MG63 (cell line): ENCODE measurements around the gene MATN4. TPM values are rescaled to one million over a fixed set of nuclear protein-coding genes. Genes with fewer than 3 reads are reported as not detected.
"Not testable (repeated sequence)": the region's sequence is repeated elsewhere in the genome, so short reads cannot be mapped to it uniquely, and the experiment has no call there.

ENCODE experiments used
- DNase-seq: peaks from one replicate; pipeline ENCODE4 v3.0.0-alpha.2; 2020
- H3K27me3 ChIP-seq: fragments of 250-450 bp; sonication (Bioruptor Pico); 2 replicates; pipeline ENCODE4 v1.5.1; 2020; ENCODE audit warnings: mild to moderate bottlenecking, moderate library complexity
- H3K36me3 ChIP-seq: fragments of 250-450 bp; sonication (Bioruptor Pico); 2 replicates; pipeline ENCODE4 v1.5.1; 2020; ENCODE audit warnings: mild to moderate bottlenecking, moderate library complexity
- H3K4me3 ChIP-seq: fragments of 250-450 bp; sonication (Bioruptor Pico); 2 replicates; pipeline ENCODE4 v1.5.1; 2020; ENCODE audit warnings: mild to moderate bottlenecking, moderate library complexity
- H3K9me3 ChIP-seq: fragments of 250-450 bp; sonication (Bioruptor Pico); 2 replicates; pipeline ENCODE4 v1.5.1; 2020; ENCODE audit warnings: mild to moderate bottlenecking, moderate library complexity
- total RNA-seq: library from RNA; depleted of rRNA; stranded (reverse); fragments of >200 nt; shearing (Covaris generic); gene quantifications from 2 replicates; pipeline ENCODE4 v1.2.3, GENCODE V29; 2014; ENCODE audit warnings: low replicate concordance; rRNA removed

MATN4 gene, protein sequence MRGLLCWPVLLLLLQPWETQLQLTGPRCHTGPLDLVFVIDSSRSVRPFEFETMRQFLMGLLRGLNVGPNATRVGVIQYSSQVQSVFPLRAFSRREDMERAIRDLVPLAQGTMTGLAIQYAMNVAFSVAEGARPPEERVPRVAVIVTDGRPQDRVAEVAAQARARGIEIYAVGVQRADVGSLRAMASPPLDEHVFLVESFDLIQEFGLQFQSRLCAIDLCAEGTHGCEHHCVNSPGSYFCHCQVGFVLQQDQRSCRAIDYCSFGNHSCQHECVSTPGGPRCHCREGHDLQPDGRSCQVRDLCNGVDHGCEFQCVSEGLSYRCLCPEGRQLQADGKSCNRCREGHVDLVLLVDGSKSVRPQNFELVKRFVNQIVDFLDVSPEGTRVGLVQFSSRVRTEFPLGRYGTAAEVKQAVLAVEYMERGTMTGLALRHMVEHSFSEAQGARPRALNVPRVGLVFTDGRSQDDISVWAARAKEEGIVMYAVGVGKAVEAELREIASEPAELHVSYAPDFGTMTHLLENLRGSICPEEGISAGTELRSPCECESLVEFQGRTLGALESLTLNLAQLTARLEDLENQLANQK
- total RNA-seq, result not detected in 2 replicates

- DNase-seq, result no peak
- Histone ChIP-seq H3K9me3 (no peaks in the 10 kb centered on the region), H3K27me3 (no peaks in the 10 kb centered on the region), H3K36me3 (no peaks in the 10 kb centered on the region), H3K4me3 (no peak within 1 kb of the TSS)
Observed at GRCh38 chr20:45308117-45308778, at the start of gene MATN4. MATN4 (minus strand) TSS chr20:45308299; CDS start chr20:45305582, 2,717 bp downstream.

GRCh38 chr20:45355209-45356084, 47.3 kb upstream of the MATN4 start:
- Histone ChIP-seq H3K4me3 (peak overlapping the region; percentile 9), H3K9me3 (no peaks in the 10 kb centered on the region), H3K27me3 (no peaks in the 10 kb centered on the region), H3K36me3 (no peaks in the 10 kb centered on the region)
- peak; percentile 66 for DNase-seq

DNA sequence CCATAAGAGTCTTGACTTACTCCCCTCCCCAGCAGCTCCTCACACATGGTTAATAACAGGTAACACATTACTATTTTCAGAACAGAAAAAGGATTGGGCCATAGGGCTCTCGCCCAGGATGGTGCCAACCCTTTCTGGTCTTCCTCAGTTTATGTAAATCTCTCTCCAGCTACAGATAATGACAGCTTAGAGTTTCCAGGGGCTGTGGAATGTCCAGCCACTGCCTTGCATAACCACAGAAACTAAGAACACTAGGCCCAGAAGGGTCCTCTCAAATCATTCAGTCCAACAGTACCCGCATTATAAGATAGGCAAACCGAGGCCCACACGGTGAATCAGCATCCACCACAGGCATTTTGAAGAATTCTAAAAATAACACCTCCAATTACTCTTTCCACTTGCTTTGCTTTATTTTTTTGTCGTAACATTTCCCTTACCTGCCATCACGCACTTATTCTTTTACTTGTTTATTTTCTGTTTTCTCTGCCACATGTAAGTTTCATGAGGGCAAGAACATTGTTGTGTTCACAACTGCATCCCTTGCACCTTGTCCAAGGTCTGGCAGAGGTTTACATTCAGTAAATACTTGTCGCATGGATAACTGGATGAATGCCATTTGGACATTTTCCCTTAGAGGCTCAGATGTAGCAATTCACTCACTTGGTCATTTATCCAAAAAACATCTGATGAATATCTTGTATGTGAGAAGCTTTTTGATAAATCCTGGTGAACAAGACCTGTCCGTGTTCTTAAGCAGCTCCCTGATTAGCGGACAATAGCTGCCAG, 46.5 kb upstream of the MATN4 start:
- Histone ChIP-seq H3K9me3 (no peaks in the 10 kb centered on the region), H3K36me3 (no peaks in the 10 kb centered on the region), H3K4me3 (peak overlapping the region; percentile 9), H3K27me3 (no peaks in the 10 kb centered on the region)
- no peak for DNase-seq

DNA sequence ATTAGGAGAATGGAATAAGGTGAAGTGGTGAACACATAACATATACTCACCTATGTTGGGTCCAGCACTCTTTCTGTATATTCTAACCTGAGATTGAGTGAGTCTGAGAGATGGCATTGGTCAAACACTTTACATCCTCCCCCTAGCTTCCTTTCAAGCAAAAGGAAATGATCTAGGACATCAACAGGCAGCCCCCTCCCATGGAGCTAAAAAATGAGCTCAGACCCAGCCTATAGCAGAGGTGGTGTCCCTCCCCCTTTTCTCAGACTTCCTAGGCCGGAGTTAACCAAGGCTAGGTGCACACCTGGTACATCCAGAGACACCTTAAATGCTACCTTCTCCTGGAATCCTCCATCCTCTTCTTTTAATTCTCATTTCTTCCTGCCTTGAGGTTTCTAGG, 45.6 kb upstream of the MATN4 start:
- no peak for DNase-seq
- no peak overlapping the region for H3K4me3 ChIP-seq
- no peaks in the 10 kb centered on the region for H3K27me3 ChIP-seq
- H3K36me3 ChIP-seq, result no peaks in the 10 kb centered on the region
- H3K9me3 ChIP-seq, result no peaks in the 10 kb centered on the region

GRCh38 chr20:45352729-45353128, 44.6 kb upstream of the MATN4 start:
- Histone ChIP-seq H3K36me3 (no peaks in the 10 kb centered on the region; the same call in 1 of the 2 replicates), H3K9me3 (no peaks in the 10 kb centered on the region), H3K27me3 (no peaks in the 10 kb centered on the region), H3K4me3 (no peak overlapping the region)
- no peak for DNase-seq

DNA sequence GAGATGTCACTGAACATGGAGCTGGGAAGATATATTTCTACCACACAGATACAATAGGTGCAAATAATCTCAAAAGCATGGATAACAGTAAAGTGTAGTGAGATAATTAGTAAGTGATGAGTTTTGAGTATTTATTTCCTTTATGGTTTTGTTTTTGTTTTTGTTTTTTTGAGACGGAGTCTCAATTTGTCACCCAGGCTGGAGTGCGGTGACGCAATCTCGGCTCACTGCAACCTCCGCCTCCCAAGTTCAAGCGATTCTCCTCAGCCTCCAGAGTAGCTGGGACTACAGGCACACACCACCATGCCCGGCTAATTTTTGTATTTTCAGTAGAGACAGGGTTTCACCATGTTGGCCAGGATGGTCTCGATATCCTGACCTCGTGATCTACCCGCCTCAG, 42.7 kb upstream of the MATN4 start:
- H3K9me3 ChIP-seq, H3K27me3 ChIP-seq, DNase-seq, H3K4me3 ChIP-seq: not testable (repeated sequence)
- H3K36me3 ChIP-seq, result peaks cover 18% of the 10 kb centered on the region

GRCh38 chr20:45350217-45350616, 42.1 kb upstream of the MATN4 start:
- no peak overlapping the region for H3K4me3 ChIP-seq
- H3K27me3 ChIP-seq, result no peaks in the 10 kb centered on the region
- H3K36me3 ChIP-seq, result peaks cover 23% of the 10 kb centered on the region
- DNase-seq, result no peak
- H3K9me3 ChIP-seq, result no peaks in the 10 kb centered on the region

GRCh38 chr20:45347936-45348778, 40.1 kb upstream of the MATN4 start, which contains the start of gene SDC4:
SDC4 (minus strand) TSS chr20:45348424; CDS start chr20:45348384, 40 bp downstream.
- Histone ChIP-seq H3K9me3 (no peaks in the 10 kb centered on the region), H3K36me3 (peaks cover 42% of the 10 kb centered on the region), H3K27me3 (no peaks in the 10 kb centered on the region), H3K4me3 (peak within 1 kb of the TSS; percentile 95)
- peak; percentile 87 for DNase-seq

DNA sequence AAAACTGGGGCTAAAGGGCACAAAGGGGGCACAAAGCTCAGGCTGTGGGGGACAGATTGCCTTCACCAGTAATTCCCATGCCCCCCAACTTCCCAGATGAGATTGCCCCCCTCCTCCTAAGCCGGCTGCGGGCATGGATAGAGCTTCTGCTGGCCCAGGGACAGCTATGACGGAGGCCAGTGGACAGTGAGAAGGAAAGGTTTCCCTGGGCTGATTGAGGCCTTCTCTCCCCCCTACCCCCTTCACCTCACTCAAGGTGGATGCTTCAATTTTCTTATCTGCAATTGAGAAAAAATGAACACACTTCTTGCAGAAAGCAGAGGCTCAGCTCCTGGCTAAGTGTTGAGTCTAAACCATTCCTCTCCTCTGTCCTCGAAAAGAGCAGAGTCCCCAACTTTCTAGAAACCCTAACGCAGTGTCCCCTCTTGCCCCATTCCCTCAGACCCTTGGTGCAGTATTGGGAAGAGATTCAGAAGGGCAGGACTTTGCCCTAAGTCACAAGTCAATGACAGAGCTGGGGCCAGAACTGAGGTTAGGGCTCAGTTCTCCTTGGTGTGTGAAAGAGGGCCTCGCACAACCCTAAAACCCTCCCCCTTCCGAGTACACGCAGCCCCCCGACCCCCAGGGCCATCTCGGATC, 39.3 kb upstream of the MATN4 start:
- H3K27me3 ChIP-seq, result no peaks in the 10 kb centered on the region
- H3K9me3 ChIP-seq, result no peaks in the 10 kb centered on the region
- H3K4me3 ChIP-seq, result peak overlapping the region; percentile 95
- DNase-seq, result no peak
- peaks cover 49% of the 10 kb centered on the region for H3K36me3 ChIP-seq

- H3K27me3 ChIP-seq, result no peaks in the 10 kb centered on the region
- peaks cover 54% of the 10 kb centered on the region for H3K36me3 ChIP-seq
- H3K9me3 ChIP-seq, result no peaks in the 10 kb centered on the region
- DNase-seq, result no peak
- H3K4me3 ChIP-seq, result peak overlapping the region; percentile 95
Observed at GRCh38 chr20:45346851-45347250, 38.8 kb upstream of the MATN4 start.

DNA sequence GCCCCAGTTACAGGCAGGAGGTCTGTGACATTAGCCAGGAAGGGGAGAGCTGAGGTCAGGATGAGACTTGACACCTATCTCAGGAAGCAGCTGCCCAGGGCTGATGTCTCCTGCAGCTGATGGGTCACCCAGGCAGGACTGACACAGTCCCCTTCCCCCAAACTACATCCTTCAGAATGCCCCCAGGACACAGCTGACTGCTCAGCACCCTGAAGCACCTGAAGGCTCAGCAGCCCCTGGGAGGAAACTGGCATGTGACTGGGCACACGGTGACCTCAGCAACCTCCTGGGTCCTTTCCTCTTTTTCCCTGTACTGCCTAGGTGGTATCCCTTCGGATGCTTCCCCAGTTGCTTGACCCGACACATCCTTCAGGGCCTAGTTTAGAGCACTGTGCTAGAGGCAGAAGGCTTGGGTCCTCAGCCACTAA, 38.2 kb upstream of the MATN4 start:
- H3K4me3 ChIP-seq, result peak overlapping the region; percentile 95
- H3K36me3 ChIP-seq, result peaks cover 60% of the 10 kb centered on the region
- no peaks in the 10 kb centered on the region for H3K27me3 ChIP-seq
- no peaks in the 10 kb centered on the region for H3K9me3 ChIP-seq
- no peak for DNase-seq

- H3K36me3 ChIP-seq, result peaks cover 70% of the 10 kb centered on the region
- H3K27me3 ChIP-seq, result no peaks in the 10 kb centered on the region
- peak overlapping the region; percentile 95 for H3K4me3 ChIP-seq
- no peaks in the 10 kb centered on the region for H3K9me3 ChIP-seq
- peak; percentile 61 for DNase-seq
Observed at GRCh38 chr20:45345104-45345936, 37.2 kb upstream of the MATN4 start.

- Histone ChIP-seq H3K4me3 (peak overlapping the region; percentile 95), H3K27me3 (no peaks in the 10 kb centered on the region), H3K9me3 (no peaks in the 10 kb centered on the region), H3K36me3 (peaks cover 80% of the 10 kb centered on the region)
- peak; percentile 92 for DNase-seq
Observed at GRCh38 chr20:45344168-45344860, 36.2 kb upstream of the MATN4 start.
